ENCODE measurements around the gene YAE1.

GRCh38 chr7:39606941-39607340 is 40.7 kb downstream of the YAE1 start:
- no peak for TF ChIP-seq CTCF (IDR thresholded peaks at IDR 0.05)
- no peak for TF ChIP-seq POLR2A (IDR thresholded peaks at IDR 0.05)
